Right atrium auricular region (tissue), 2 donors: Measurements from ENCODE around the gene RPL35A. TPM values are rescaled to one million over a fixed set of nuclear protein-coding genes. Genes with fewer than 3 reads are reported as not detected.

Experiments used
- DNase-seq: peaks from one replicate; pipeline ENCODE4 v3.0.0-alpha.2; 2019; ENCODE audit warnings: low spot score
- H3K27ac ChIP-seq, 2 donors: fragments of 200-600 bp; sonication (generic); 1 replicate in 1 of 2; 2 replicates in 1 of 2; pipeline ENCODE4 v1.5.1; 2016 to 2019
- H3K27me3 ChIP-seq, 2 donors: fragments of 200-600 bp; sonication (generic); one replicate each; pipeline versions ENCODE4 v1.5.1 to v1.6.0; 2017 to 2019
- H3K36me3 ChIP-seq: fragments of 200-600 bp; sonication (generic); one replicate; pipeline ENCODE4 v1.5.1; 2016
- H3K4me1 ChIP-seq, 2 donors: fragments of 200-600 bp; sonication (generic); one replicate each; pipeline versions ENCODE4 v1.5.1 to v1.6.0; 2017 to 2019
- H3K4me3 ChIP-seq, 2 donors: fragments of 200-600 bp; sonication (generic); 1 replicate in 1 of 2; 2 replicates in 1 of 2; pipeline ENCODE4 v1.5.1; 2017 to 2019; ENCODE audit warnings: mild to moderate bottlenecking in 1 of 2, moderate library complexity in 1 of 2
- H3K9me3 ChIP-seq, 2 donors: fragments of 200-600 bp; sonication (generic); one replicate each; pipeline ENCODE4 v1.5.1; 2019
- total RNA-seq, 2 donors: library from RNA; depleted of rRNA; stranded (reverse); fragments of >200 nt; gene quantifications; one replicate each; pipeline ENCODE4 v1.1.0, GENCODE V29; 2016
- TF ChIP-seq, protein P1 (sequence below), 2 donors: fragments of 200-600 bp; sonication (generic); IDR thresholded peaks; one replicate each; pipeline ENCODE4 v1.5.1; 2019; ENCODE audit warnings: antibody characterized with exemption in 2 of 2

The RPL35A gene
- total RNA-seq, 2 donors from 2014 or later = 415 to 477 TPM

DNA sequence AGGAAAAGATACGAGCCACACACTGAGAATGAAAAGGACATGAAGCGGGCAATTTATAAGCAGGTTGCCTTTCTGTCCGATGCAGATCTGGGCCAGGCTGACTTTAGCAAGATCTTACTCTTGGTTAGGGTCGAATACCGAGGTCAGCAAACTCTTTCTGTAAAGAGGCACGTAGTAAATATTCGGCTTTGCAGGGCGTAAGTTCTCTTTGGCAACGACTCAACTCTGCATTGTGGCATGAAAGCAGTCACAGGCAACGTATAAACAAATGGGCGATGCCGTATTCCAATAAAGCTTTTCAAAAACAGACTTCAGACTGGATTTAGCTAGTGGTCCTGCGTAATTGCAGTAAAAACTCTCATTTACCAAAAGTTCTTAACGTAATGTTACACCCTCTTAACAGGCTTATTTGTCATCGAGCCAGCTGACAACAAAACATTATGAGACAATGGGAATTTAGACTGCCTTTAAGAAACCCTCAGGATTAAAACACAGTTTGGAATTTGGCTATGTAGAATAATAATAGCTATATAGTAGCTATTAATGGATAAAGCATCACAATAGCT is 13.1 kb upstream of the RPL35A start:
- no peaks in the 10 kb centered on the region for H3K27me3 ChIP-seq
- no peak for DNase-seq
- no peaks in the 10 kb centered on the region for H3K9me3 ChIP-seq
- TF ChIP-seq, protein P1, sequence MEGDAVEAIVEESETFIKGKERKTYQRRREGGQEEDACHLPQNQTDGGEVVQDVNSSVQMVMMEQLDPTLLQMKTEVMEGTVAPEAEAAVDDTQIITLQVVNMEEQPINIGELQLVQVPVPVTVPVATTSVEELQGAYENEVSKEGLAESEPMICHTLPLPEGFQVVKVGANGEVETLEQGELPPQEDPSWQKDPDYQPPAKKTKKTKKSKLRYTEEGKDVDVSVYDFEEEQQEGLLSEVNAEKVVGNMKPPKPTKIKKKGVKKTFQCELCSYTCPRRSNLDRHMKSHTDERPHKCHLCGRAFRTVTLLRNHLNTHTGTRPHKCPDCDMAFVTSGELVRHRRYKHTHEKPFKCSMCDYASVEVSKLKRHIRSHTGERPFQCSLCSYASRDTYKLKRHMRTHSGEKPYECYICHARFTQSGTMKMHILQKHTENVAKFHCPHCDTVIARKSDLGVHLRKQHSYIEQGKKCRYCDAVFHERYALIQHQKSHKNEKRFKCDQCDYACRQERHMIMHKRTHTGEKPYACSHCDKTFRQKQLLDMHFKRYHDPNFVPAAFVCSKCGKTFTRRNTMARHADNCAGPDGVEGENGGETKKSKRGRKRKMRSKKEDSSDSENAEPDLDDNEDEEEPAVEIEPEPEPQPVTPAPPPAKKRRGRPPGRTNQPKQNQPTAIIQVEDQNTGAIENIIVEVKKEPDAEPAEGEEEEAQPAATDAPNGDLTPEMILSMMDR (IDR thresholded peaks at IDR 0.05) = no peak
- no peak overlapping the region for H3K27ac ChIP-seq
- H3K36me3 ChIP-seq = no peaks in the 10 kb centered on the region
- H3K4me3 ChIP-seq = no peak overlapping the region
- no peaks in the 10 kb centered on the region for H3K4me1 ChIP-seq

DNA sequence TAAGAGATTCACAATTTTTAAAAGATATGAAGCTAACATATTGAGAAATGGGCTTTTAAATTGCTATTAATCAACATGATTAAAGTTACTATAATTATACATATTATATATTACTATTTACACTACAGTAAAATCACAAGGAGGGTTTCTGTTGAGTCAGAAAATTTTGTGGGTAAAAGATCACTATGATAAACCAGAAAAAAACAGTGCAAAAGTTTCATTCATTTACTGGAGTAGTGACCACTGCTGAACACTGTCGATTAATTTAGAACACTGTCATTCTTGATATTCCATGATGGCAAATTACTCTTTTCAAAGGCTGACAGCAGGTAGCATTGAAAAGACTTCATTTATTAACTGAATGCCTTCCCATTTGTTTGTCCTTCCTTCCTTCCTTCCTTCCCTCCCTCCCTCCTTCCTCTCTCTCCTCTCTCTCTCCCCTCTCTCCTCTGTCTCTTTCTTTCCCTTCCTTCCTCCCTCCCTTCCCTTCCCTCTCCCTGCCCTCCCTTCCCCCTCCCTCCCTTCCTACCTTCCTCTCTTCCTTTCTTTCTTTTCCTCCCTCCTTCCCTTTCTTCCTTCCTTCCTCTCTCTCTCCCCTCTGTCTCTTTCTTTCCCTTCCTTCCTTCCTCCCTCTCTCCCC is 9.1 kb upstream of the RPL35A start:
- no peaks in the 10 kb centered on the region for H3K27me3 ChIP-seq
- no peak overlapping the region for H3K27ac ChIP-seq
- DNase-seq = no peak
- TF ChIP-seq, protein P1 (IDR thresholded peaks at IDR 0.05) = no peak
- no peaks in the 10 kb centered on the region for H3K9me3 ChIP-seq
- no peak overlapping the region for H3K4me3 ChIP-seq
- no peaks in the 10 kb centered on the region for H3K4me1 ChIP-seq
- H3K36me3 ChIP-seq = no peaks in the 10 kb centered on the region

DNA sequence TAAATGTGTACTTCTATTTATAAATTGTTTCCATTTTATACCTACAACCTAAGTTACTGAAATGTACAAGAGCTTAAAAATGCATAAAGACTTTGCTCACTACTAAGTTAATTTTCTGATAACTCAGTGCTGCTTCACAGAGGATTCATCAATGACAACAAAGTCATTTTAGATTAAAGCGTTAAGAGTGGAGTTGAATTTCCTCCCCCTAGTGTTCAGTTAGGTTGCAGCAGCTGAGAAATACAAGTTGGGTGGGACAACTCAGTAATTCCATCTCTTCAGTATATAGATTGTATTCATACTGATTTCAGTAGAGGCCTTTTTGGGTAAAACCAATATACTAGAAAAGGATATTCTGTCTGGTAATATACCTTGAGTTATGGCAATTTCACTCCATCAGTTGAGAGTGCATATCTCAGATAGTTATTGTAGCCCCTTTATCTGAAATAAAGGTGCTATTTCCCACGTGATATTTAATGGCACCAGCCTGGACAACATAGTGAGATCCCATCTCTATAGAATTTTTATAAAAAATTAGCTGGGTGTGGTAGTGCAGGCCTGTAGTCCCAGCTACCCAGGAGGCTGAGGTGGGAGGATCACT is 6.9 kb upstream of the RPL35A start:
- Histone ChIP-seq H3K27me3 (no peaks in the 10 kb centered on the region), H3K4me3 (no peak overlapping the region), H3K4me1 (no peaks in the 10 kb centered on the region), H3K9me3 (no peaks in the 10 kb centered on the region), H3K27ac (no peak overlapping the region), H3K36me3 (no peaks in the 10 kb centered on the region)
- TF ChIP-seq, protein P1 (IDR thresholded peaks at IDR 0.05) = peak; percentile 43 to 73
- DNase-seq = no peak

DNA sequence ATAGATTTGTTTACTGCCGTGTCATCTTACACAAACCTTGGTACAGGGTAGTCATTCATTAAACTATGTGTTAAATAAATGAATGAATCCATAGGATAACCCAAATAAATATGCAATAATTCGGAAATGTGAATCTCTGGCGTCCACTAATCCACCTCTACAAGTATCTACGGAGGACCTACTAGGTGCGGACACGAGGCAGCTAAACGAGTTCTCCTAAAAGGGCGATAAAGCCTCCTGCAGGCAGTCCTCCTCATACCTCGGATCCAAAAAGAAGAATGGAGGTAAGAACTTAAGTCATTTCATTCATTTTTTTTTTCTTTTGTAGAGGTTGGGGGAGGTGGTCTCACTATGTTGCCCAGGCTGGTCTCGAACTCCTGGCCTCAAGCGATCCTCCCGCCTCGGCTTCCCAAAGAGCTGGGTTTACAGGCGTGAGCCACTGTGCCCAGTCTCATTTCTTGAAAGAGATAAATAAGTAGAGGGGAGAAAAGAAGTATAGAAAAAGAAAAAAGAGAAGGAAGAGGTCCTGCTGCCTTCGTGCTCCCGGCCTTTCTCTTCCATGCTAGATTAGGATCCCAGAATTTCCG is 706 bp upstream of the RPL35A start:
- TF ChIP-seq, protein P1 (IDR thresholded peaks at IDR 0.05) = no peak
- H3K4me3 ChIP-seq = peak overlapping the region; percentile 64
- no peak for DNase-seq
- H3K36me3 ChIP-seq = peaks cover 33% of the 10 kb centered on the region
- no peaks in the 10 kb centered on the region for H3K27me3 ChIP-seq
- peak overlapping the region; percentile 88 to 90 for H3K27ac ChIP-seq
- H3K9me3 ChIP-seq = no peaks in the 10 kb centered on the region
- H3K4me1 ChIP-seq = peaks cover 0 to 44% of the 10 kb centered on the region in 2 donors

DNA sequence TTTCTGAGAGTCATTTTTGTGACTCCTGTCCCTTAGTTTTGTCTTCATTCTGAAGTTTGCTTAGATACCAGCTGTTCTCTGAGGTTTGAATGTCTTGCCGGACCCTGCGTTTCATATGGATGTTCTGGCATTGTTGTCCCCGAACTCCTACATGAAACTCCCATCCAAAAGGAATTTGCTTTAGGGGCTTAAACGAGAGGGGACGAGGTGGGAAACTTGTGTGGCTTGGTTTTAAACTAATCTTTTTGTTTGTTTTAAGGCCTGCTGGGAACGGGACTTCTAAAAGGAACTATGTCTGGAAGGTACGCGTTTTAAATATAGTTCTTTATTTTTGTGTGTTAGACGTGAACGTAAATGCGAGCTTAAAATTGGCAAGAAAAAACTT is 679 bp downstream of the RPL35A start:
- peaks cover 0 to 44% of the 10 kb centered on the region in 2 donors for H3K4me1 ChIP-seq
- H3K27ac ChIP-seq = peak overlapping the region; percentile 88 to 90
- H3K27me3 ChIP-seq = no peaks in the 10 kb centered on the region
- TF ChIP-seq, protein P1 (IDR thresholded peaks at IDR 0.05) = no peak
- no peaks in the 10 kb centered on the region for H3K9me3 ChIP-seq
- peaks cover 47% of the 10 kb centered on the region for H3K36me3 ChIP-seq
- no peak for DNase-seq
- H3K4me3 ChIP-seq = peak overlapping the region; percentile 64
